GM12873 (cell line): Measurements from ENCODE around the gene TIAM2.

Experiments
- CTCF ChIP-seq: IDR thresholded peaks from 2 replicates; pipeline ENCODE4 v1.5.1; 2012; ENCODE audit warnings: low read depth, mild to moderate bottlenecking, moderate library complexity, low read length, control low read depth; ENCODE audit not compliant: insufficient read depth; ENCODE audit errors: missing control alignments

TIAM2 gene

GRCh38 chr6:155165029-155165710 lies 170.1 kb downstream of the TIAM2 start:
- TF ChIP-seq CTCF, result no peak

- no peak for TF ChIP-seq CTCF
Measured at GRCh38 chr6:155170519-155170918, 175.4 kb downstream of the TIAM2 start.

GRCh38 chr6:155171109-155171746 lies 176.1 kb downstream of the TIAM2 start:
- no peak for TF ChIP-seq CTCF

- no peak for TF ChIP-seq CTCF
Measured at GRCh38 chr6:155171747-155172449, 176.8 kb downstream of the TIAM2 start.

- no peak for TF ChIP-seq CTCF
Measured at GRCh38 chr6:155173488-155173887, 178.4 kb downstream of the TIAM2 start.

- TF ChIP-seq CTCF, result peak; percentile 67
Measured at GRCh38 chr6:155174576-155175211, 179.6 kb downstream of the TIAM2 start.

- TF ChIP-seq CTCF, result peak; percentile 59
Measured at GRCh38 chr6:155177363-155177961, 182.3 kb downstream of the TIAM2 start.
